HepG2 (cell line): ENCODE data around the gene CEP162. TPM values are rescaled to one million over a fixed set of nuclear protein-coding genes. Genes with fewer than 3 reads are reported as not detected.

Source experiments
- ATAC-seq: fragments of 200-7000 bp; cut with Tn5 transposase; 3 replicates; pipeline ENCODE4 v1.9.1; 2020; ENCODE audit warnings: mild to moderate bottlenecking, moderate library complexity
- BruUV-seq: library from RNA; stranded (reverse); fragments of 400-500 nt; replicated peaks from 2 replicates; lab custom pipeline; 2021; lab: Mats Ljungman, UMichigan
- CTCF ChIA-PET: fragments of 300-600 bp; formaldehyde crosslinking; extraction: SDS; loops from one replicate; lab custom pipeline; 2021; ENCODE audit warnings: low total read pairs, inconsistent platforms, low intra/inter-chr PET ratio; lab: Yijun Ruan, JAX
- POLR2A ChIA-PET: fragments of 350-600 bp; sonication (Branson Sonifier 250); formaldehyde crosslinking; loops from one replicate; lab custom pipeline; 2020; ENCODE audit warnings: antibody characterized with exemption, inconsistent platforms; lab: Yijun Ruan, JAX
- DNase-seq: peaks from one replicate; pipeline ENCODE4 v3.0.0-alpha.2; 2015; ENCODE audit warnings: low spot score
- FAIRE-seq: peaks from 3 replicates; lab custom pipeline; 2011; peaks lifted over from hg19 to GRCh38; lab: Jason Lieb, UNC
- H2AFZ ChIP-seq: one replicate; pipeline ENCODE4 v1.6.1; 2011; ENCODE audit warnings: low read length, inconsistent platforms
- H3K27ac ChIP-seq: fragments of 300-600 bp; 3 replicates; pipeline ENCODE4 v1.8.0; 2011; ENCODE audit warnings: mixed run types, mild to moderate bottlenecking, mixed read lengths, low read length, inconsistent platforms; ENCODE audit not compliant: insufficient read depth; ENCODE audit errors: extremely low read length
- H3K27me3 ChIP-seq, 2 experiments: fragments of 200-600 bp in 1 of 2; 2 replicates in 1 of 2; 3 replicates in 1 of 2; pipeline versions ENCODE4 v1.6.0 to v1.8.0; 2011; ENCODE audit warnings: low read length in 2 of 2, mild to moderate bottlenecking in 2 of 2, moderate library complexity in 2 of 2, inconsistent platforms in 1 of 2; ENCODE audit not compliant: insufficient read depth in 2 of 2, control insufficient read depth in 1 of 2
- H3K36me3 ChIP-seq, 2 experiments: fragments of 200-600 bp in 1 of 2; replicated peaks in 1 of 2; 2 replicates in 1 of 2; 3 replicates in 1 of 2; pipeline versions ENCODE4 v1.5.1 to v1.8.0; 2011; ENCODE audit warnings: low read length in 2 of 2, inconsistent platforms in 1 of 2; ENCODE audit not compliant: insufficient read depth in 2 of 2, control insufficient read depth in 1 of 2
- H3K4me1 ChIP-seq: 2 replicates; pipeline ENCODE4 v1.5.1; 2012; ENCODE audit warnings: low read length, inconsistent platforms; ENCODE audit not compliant: insufficient read depth
- H3K4me2 ChIP-seq: 2 replicates; pipeline ENCODE4 v1.6.0; 2011; ENCODE audit warnings: low read depth, low read length, inconsistent platforms
- H3K4me3 ChIP-seq, 3 experiments: fragments of 200-600 bp in 1 of 3; sonication (generic), shearing (Covaris generic) in 1 of 3; replicated peaks in 1 of 3; 2 replicates each; pipeline ENCODE4 v1.5.1; 2011 to 2016; ENCODE audit warnings: low read length in 3 of 3, inconsistent platforms in 2 of 3, low read depth in 2 of 3, mild to moderate bottlenecking in 2 of 3, control low read depth in 1 of 3, mixed read lengths in 1 of 3; ENCODE audit not compliant: insufficient read depth in 1 of 3
- H3K79me2 ChIP-seq: one replicate; pipeline ENCODE4 v1.6.1; 2011; ENCODE audit warnings: low read length, inconsistent platforms; ENCODE audit not compliant: insufficient read depth
- H3K9ac ChIP-seq: 2 replicates; pipeline ENCODE4 v1.6.0; 2011; ENCODE audit warnings: mild to moderate bottlenecking, low read depth, low read length, inconsistent platforms; ENCODE audit not compliant: insufficient read depth
- H3K9me3 ChIP-seq: 2 replicates; pipeline ENCODE4 v1.5.1; 2012; ENCODE audit warnings: mild to moderate bottlenecking, low read length
- H4K20me1 ChIP-seq: 2 replicates; pipeline ENCODE4 v1.6.0; 2011; ENCODE audit warnings: inconsistent platforms, mild to moderate bottlenecking, low read length, moderate library complexity; ENCODE audit not compliant: insufficient read depth
- KAT2B ChIP-seq: fragments of 150-350 bp; IDR thresholded peaks from 2 replicates; pipeline ENCODE4 v1.6.1; 2014; ENCODE audit warnings: low read depth, low read length, borderline replicate concordance
- MAFK ChIP-seq, 2 experiments: IDR thresholded peaks in 1 of 2; conservative IDR thresholded peaks in 1 of 2; 2 replicates each; pipeline ENCODE4 v1.6.1; 2011; ENCODE audit warnings: improper control_type of control experiment in 2 of 2, low read length in 2 of 2
- NAIF1 ChIP-seq: sonication (generic); formaldehyde crosslinking; IDR thresholded peaks from 2 replicates; pipeline ENCODE4 v1.5.0; 2020; ENCODE audit warnings: mild to moderate bottlenecking, missing genetic modification reagents, borderline replicate concordance
- TBL1XR1 ChIP-seq: fragments of 150-350 bp; IDR thresholded peaks from 2 replicates; pipeline ENCODE4 v1.6.1; 2014; ENCODE audit warnings: borderline replicate concordance, low read length; ENCODE audit not compliant: partially characterized antibody
- ZNF512B ChIP-seq: sonication (generic); formaldehyde crosslinking; IDR thresholded peaks from 2 replicates; pipeline ENCODE4 v1.5.1; 2020; ENCODE audit warnings: missing genetic modification reagents, mild to moderate bottlenecking, borderline replicate concordance
- WGBS: methylation state at CpG from one replicate; pipeline ENCODE4 v1.1.6; 2017; ENCODE audit warnings: low lambda C conversion rate; 5-methylcytosine and 5-hydroxymethylcytosine counted together
- in situ Hi-C: cut with HindIII; loops from 2 replicates; pipeline ENCODE4 v1.10.0; 2017; ENCODE audit warnings: low pct_unique_long_range_greater_than_20kb; ENCODE audit not compliant: extremely low pct_ligation_motif_present
- intact Hi-C: fragments of 100-400 bp; cut with micrococcal nuclease; formaldehyde crosslinking; loops from one replicate; pipeline ENCODE4 v1.10.0; 2022; ENCODE audit not compliant: unreplicated experiment
- polyA plus RNA-seq, 8 experiments: library from polyadenylated mRNA; depleted of rRNA in 3 of 8; stranded (reverse) in 7 of 8; unstranded in 1 of 8; fragments of >200 nt; fragmentation: Illumina TruSeq in 4 of 8; extraction: Trizol in 4 of 8; gene quantifications; 2 replicates each; pipeline versions ENCODE4 v1.2.1 to v1.2.3, GENCODE V29; 2011 to 2016; ENCODE audit warnings: low read depth in 4 of 8, missing spikeins in 1 of 8, mixed read lengths in 1 of 8; ENCODE audit not compliant: insufficient read depth in 1 of 8
- total RNA-seq, 5 experiments: library from RNA; depleted of rRNA; stranded (reverse); fragments of >200 nt; fragmentation: Illumina TruSeq; extraction: Trizol; gene quantifications; 2 replicates each; pipeline ENCODE4 v1.2.3, GENCODE V29; 2016; ENCODE audit warnings: low read depth in 1 of 5
- TF ChIP-seq, protein P1 (sequence below): sonication (generic); formaldehyde crosslinking; conservative IDR thresholded peaks from 2 replicates; pipeline ENCODE4 v1.4.0; 2020; ENCODE audit warnings: missing genetic modification reagents

The CEP162 gene
- total and polyA plus RNA-seq, 2 of the 13 experiments (the other 11 are each of a cell fraction or from before 2014, with no cell fraction given) = 0.50 to 7.9 TPM

- no peak for TF ChIP-seq MAFK (conservative IDR thresholded peaks at IDR 0.05 in 1 of 2, IDR thresholded peaks at IDR 0.05 in 1 of 2; ENCODE audit: low read length in 2 of 2)
- TF ChIP-seq, protein P1, sequence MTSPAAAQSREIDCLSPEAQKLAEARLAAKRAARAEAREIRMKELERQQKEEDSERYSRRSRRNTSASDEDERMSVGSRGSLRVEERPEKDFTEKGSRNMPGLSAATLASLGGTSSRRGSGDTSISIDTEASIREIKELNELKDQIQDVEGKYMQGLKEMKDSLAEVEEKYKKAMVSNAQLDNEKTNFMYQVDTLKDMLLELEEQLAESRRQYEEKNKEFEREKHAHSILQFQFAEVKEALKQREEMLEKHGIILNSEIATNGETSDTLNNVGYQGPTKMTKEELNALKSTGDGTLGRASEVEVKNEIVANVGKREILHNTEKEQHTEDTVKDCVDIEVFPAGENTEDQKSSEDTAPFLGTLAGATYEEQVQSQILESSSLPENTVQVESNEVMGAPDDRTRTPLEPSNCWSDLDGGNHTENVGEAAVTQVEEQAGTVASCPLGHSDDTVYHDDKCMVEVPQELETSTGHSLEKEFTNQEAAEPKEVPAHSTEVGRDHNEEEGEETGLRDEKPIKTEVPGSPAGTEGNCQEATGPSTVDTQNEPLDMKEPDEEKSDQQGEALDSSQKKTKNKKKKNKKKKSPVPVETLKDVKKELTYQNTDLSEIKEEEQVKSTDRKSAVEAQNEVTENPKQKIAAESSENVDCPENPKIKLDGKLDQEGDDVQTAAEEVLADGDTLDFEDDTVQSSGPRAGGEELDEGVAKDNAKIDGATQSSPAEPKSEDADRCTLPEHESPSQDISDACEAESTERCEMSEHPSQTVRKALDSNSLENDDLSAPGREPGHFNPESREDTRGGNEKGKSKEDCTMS = no peak
- TF ChIP-seq ZNF512B = no peak
These were observed 14.8 kb upstream of the CEP162 start (continued) for GRCh38 chr6:84242265-84242664.

DNA sequence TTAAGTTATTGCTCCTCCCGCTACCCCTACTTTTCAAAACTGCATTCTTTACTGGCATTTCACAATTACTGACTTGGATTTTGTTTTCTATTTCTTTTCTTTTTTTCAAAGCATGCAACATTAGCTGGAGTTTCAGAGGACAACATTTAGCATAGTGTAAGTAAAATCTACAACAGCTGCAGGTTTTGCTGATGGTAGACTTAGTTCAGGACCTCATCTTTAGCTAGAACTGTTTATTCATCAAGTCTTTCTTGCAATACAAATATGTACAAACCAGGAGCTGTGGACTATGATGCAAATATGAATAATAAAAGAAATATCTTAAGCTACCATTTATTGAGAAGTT is 728 bp upstream of the CEP162 start:
- POLR2A ChIA-PET = no interaction called here
- intact Hi-C loops = no loop called here

More for the DNA sequence above, 728 bp upstream of the CEP162 start:
- H3K4me1 ChIP-seq = peaks cover 17% of the 10 kb centered on the region
- in situ Hi-C loops = loop anchor here (10.0 kb wide), 1 partner anchor 613 kb away; no protein-coding TSS in a partner anchor
- WGBS = 0% methylated on average over 1 of the region's 1 CpG
- no peaks in the 10 kb centered on the region for H4K20me1 ChIP-seq
- TF ChIP-seq NAIF1 (CRISPR knock-in tag) (0 out of 2 replicates have a peak, but pooled peaks have one; percentile 10), TBL1XR1 (no peak), KAT2B (no peak)
- H3K36me3 ChIP-seq = no peaks in the 10 kb centered on the region
- DNase-seq (no peak), FAIRE-seq (no peak), ATAC-seq (no peak; the same call in 2 of the 3 replicates)
- CTCF ChIA-PET = interaction anchor here (1.4 kb wide), 1 partner anchor 344 kb away, joined by 9 read pairs; no protein-coding TSS in a partner anchor
- H3K27ac ChIP-seq = no peak overlapping the region
- H3K9ac ChIP-seq = peak overlapping the region; percentile 82; the same call in 1 of the 2 replicates
- no peaks in the 10 kb centered on the region for H3K79me2 ChIP-seq
- BruUV-seq = no TSS peak
- H3K27me3 ChIP-seq = no peaks in the 10 kb centered on the region; a peak in 1 of 5 replicates
- H3K4me2 ChIP-seq = peak overlapping the region; percentile 90
- peak overlapping the region; percentile 100 for H2AFZ ChIP-seq
- peak overlapping the region; percentile 86 to 95 (median 88) for H3K4me3 ChIP-seq
- H3K9me3 ChIP-seq = no peaks in the 10 kb centered on the region
